Tibial nerve (tissue), 3 donors: Measurements from ENCODE around the gene ABTB1.

Source experiments
- CTCF ChIP-seq, 5 experiments: fragments of 200-600 bp in 3 of 5; fragments of 450-650 bp in 2 of 5; sonication (generic) in 3 of 5; IDR thresholded peaks; one replicate each; pipeline ENCODE4 v1.5.1; 2016 to 2019; ENCODE audit warnings: antibody characterized with exemption in 5 of 5, mild to moderate bottlenecking in 3 of 5, moderate library complexity in 2 of 5
- POLR2A ChIP-seq, 2 donors: fragments of 450-650 bp; IDR thresholded peaks; one replicate each; pipeline ENCODE4 v1.6.1; 2017; ENCODE audit warnings: antibody characterized with exemption in 2 of 2, mild to moderate bottlenecking in 2 of 2, moderate library complexity in 2 of 2

- no peak for TF ChIP-seq CTCF (IDR thresholded peaks at IDR 0.05)
- TF ChIP-seq POLR2A (IDR thresholded peaks at IDR 0.05): no peak
Measured at GRCh38 chr3:127628426-127628787, 44.3 kb upstream of the ABTB1 start.
